HepG2 (cell line): ENCODE results near the gene DUSP22. TPM values are rescaled to one million over a fixed set of nuclear protein-coding genes. Genes with fewer than 3 reads are reported as not detected.
A peak's percentile ranks its signal among the peaks of the same experiment; 100 is the strongest.

Source experiments
- CEBPG ChIP-seq: IDR thresholded peaks from 2 replicates; pipeline ENCODE4 v1.6.1; 2016
- ETV5 ChIP-seq: IDR thresholded peaks from 2 replicates; pipeline ENCODE4 v1.6.1; 2018; ENCODE audit warnings: missing biosample characterization, missing genetic modification reagents, inconsistent platforms, borderline replicate concordance
- IRX3 ChIP-seq: sonication (generic); formaldehyde crosslinking; IDR thresholded peaks from 2 replicates; pipeline ENCODE4 v1.8.1; 2023; ENCODE audit warnings: mild to moderate bottlenecking, low read depth, missing genetic modification reagents, borderline replicate concordance
- MIXL1 ChIP-seq: IDR thresholded peaks from 2 replicates; pipeline ENCODE4 v1.6.1; 2016
- MXD4 ChIP-seq: IDR thresholded peaks from 2 replicates; pipeline ENCODE4 v1.6.1; 2016; ENCODE audit warnings: mild to moderate bottlenecking, missing biosample characterization, missing genetic modification reagents
- NRL ChIP-seq: sonication (generic); formaldehyde crosslinking; IDR thresholded peaks from 2 replicates; pipeline ENCODE4 v1.5.0; 2020; ENCODE audit warnings: missing genetic modification reagents, mild to moderate bottlenecking, moderate library complexity, borderline replicate concordance
- TOE1 ChIP-seq: sonication (generic); formaldehyde crosslinking; IDR thresholded peaks from 2 replicates; pipeline ENCODE4 v1.4.0; 2020; ENCODE audit warnings: mild to moderate bottlenecking, missing genetic modification reagents
- TRIM24 ChIP-seq: sonication (generic); formaldehyde crosslinking; IDR thresholded peaks from 2 replicates; pipeline ENCODE4 v1.8.0; 2022; ENCODE audit warnings: mild to moderate bottlenecking, missing genetic modification reagents
- ZBTB7B ChIP-seq: sonication (generic); formaldehyde crosslinking; IDR thresholded peaks from 2 replicates; pipeline ENCODE4 v1.4.0; 2020; ENCODE audit warnings: missing genetic modification reagents
- ZKSCAN8 ChIP-seq: IDR thresholded peaks from 2 replicates; pipeline ENCODE4 v1.6.1; 2016; ENCODE audit warnings: borderline replicate concordance, missing genetic modification reagents, missing compliant biosample characterization
- ZNF24 ChIP-seq: fragments of 450-650 bp; IDR thresholded peaks from 2 replicates; pipeline ENCODE4 v1.6.1; 2017; ENCODE audit warnings: antibody characterized with exemption, mild to moderate bottlenecking
- ZNF30 ChIP-seq: sonication (generic); formaldehyde crosslinking; IDR thresholded peaks from 2 replicates; pipeline ENCODE4 v1.5.0; 2020; ENCODE audit warnings: mild to moderate bottlenecking, missing genetic modification reagents
- ZNF383 ChIP-seq: sonication (generic); formaldehyde crosslinking; IDR thresholded peaks from 2 replicates; pipeline ENCODE4 v1.4.0; 2020; ENCODE audit warnings: missing genetic modification reagents, mild to moderate bottlenecking, borderline replicate concordance
- ZNF549 ChIP-seq: sonication (generic); formaldehyde crosslinking; IDR thresholded peaks from 2 replicates; pipeline ENCODE4 v1.5.0; 2020; ENCODE audit warnings: missing genetic modification reagents
- ZNF644 ChIP-seq: IDR thresholded peaks from 2 replicates; pipeline ENCODE4 v1.6.1; 2016; ENCODE audit warnings: low read depth
- ZNF746 ChIP-seq: sonication (generic); formaldehyde crosslinking; IDR thresholded peaks from 2 replicates; pipeline ENCODE4 v1.8.0; 2022; ENCODE audit warnings: mild to moderate bottlenecking, missing genetic modification reagents
- polyA plus RNA-seq, 8 experiments: library from polyadenylated mRNA; depleted of rRNA in 3 of 8; stranded (reverse) in 7 of 8; unstranded in 1 of 8; fragments of >200 nt; fragmentation: Illumina TruSeq in 4 of 8; extraction: Trizol in 4 of 8; gene quantifications; 2 replicates each; pipeline versions ENCODE4 v1.2.1 to v1.2.3, GENCODE V29; 2011 to 2016; ENCODE audit warnings: low read depth in 4 of 8, missing spikeins in 1 of 8, mixed read lengths in 1 of 8; ENCODE audit not compliant: insufficient read depth in 1 of 8
- total RNA-seq, 5 experiments: library from RNA; depleted of rRNA; stranded (reverse); fragments of >200 nt; fragmentation: Illumina TruSeq; extraction: Trizol; gene quantifications; 2 replicates each; pipeline ENCODE4 v1.2.3, GENCODE V29; 2016; ENCODE audit warnings: low read depth in 1 of 5
- TF ChIP-seq, protein P1 (sequence below), 2 experiments: fragments of 450-650 bp in 1 of 2; sonication (generic) in 1 of 2; formaldehyde crosslinking in 1 of 2; IDR thresholded peaks; 2 replicates each; pipeline versions ENCODE4 v1.6.1 to v1.8.0; 2016 to 2022; ENCODE audit warnings: antibody characterized with exemption in 1 of 2, mild to moderate bottlenecking in 1 of 2, missing genetic modification reagents in 1 of 2
- TF ChIP-seq, protein P2 (sequence below): sonication (generic); formaldehyde crosslinking; IDR thresholded peaks from 2 replicates; pipeline ENCODE4 v1.5.1; 2020; ENCODE audit warnings: mild to moderate bottlenecking, missing genetic modification reagents

Gene DUSP22
- total and polyA plus RNA-seq, 2 of the 13 experiments (the other 11 are each of a cell fraction or from before 2014, with no cell fraction given), result 20.2 to 32.8 TPM

DNA sequence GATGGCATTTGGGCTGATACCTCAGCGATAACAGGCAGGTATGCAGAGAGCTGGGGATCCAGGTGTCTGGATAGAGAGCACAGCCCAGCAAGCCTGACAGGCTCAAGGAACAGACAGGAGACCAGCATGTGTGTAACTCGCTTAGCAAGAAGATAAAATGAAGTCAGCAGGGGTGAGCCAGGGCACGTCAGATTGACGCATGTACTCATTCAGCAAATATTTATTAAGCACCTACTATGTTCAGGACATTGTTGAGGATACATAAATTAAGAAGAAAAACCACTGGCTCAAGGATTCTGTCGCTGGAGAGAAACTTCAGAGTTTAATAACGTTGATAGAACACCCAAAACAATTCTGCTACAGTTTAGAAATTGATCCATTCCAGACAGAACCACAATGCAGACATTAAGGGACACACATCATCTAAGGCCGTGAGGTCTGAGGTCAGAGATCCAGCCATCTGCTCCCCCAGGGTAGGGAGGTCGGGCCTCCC is 1.0 kb upstream of the DUSP22 start (continued):
- TF ChIP-seq ZNF24 (no peak), ZBTB7B (no peak), ZKSCAN8 (CRISPR knock-in tag) (0 out of 2 replicates have a peak, but pooled peaks have one; percentile 44), ETV5 (CRISPR knock-in tag) (no peak), TRIM24 (CRISPR knock-in tag) (no peak), MXD4 (CRISPR knock-in tag) (peak; percentile 20; the same call in 1 of the 2 replicates), ZNF30 (CRISPR knock-in tag) (no peak), MIXL1 (CRISPR knock-in tag) (0 out of 2 replicates have a peak, but pooled peaks have one; percentile 32), IRX3 (no peak), CEBPG (no peak), TOE1 (CRISPR knock-in tag) (no peak), ZNF644 (CRISPR knock-in tag) (no peak), ZNF549 (CRISPR knock-in tag) (no peak), NRL (CRISPR knock-in tag) (no peak), ZNF383 (CRISPR knock-in tag) (no peak), ZNF746 (CRISPR knock-in tag) (0 out of 2 replicates have a peak, but pooled peaks have one; percentile 33)
- TF ChIP-seq, protein P1, sequence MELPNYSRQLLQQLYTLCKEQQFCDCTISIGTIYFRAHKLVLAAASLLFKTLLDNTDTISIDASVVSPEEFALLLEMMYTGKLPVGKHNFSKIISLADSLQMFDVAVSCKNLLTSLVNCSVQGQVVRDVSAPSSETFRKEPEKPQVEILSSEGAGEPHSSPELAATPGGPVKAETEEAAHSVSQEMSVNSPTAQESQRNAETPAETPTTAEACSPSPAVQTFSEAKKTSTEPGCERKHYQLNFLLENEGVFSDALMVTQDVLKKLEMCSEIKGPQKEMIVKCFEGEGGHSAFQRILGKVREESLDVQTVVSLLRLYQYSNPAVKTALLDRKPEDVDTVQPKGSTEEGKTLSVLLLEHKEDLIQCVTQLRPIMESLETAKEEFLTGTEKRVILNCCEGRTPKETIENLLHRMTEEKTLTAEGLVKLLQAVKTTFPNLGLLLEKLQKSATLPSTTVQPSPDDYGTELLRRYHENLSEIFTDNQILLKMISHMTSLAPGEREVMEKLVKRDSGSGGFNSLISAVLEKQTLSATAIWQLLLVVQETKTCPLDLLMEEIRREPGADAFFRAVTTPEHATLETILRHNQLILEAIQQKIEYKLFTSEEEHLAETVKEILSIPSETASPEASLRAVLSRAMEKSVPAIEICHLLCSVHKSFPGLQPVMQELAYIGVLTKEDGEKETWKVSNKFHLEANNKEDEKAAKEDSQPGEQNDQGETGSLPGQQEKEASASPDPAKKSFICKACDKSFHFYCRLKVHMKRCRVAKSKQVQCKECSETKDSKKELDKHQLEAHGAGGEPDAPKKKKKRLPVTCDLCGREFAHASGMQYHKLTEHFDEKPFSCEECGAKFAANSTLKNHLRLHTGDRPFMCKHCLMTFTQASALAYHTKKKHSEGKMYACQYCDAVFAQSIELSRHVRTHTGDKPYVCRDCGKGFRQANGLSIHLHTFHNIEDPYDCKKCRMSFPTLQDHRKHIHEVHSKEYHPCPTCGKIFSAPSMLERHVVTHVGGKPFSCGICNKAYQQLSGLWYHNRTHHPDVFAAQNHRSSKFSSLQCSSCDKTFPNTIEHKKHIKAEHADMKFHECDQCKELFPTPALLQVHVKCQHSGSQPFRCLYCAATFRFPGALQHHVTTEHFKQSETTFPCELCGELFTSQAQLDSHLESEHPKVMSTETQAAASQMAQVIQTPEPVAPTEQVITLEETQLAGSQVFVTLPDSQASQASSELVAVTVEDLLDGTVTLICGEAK (IDR thresholded peaks at IDR 0.05), result no peak
- TF ChIP-seq, protein P1 (CRISPR knock-in tag; IDR thresholded peaks at IDR 0.05), result peak; percentile 17; the same call in 1 of the 2 replicates
- TF ChIP-seq, protein P2, sequence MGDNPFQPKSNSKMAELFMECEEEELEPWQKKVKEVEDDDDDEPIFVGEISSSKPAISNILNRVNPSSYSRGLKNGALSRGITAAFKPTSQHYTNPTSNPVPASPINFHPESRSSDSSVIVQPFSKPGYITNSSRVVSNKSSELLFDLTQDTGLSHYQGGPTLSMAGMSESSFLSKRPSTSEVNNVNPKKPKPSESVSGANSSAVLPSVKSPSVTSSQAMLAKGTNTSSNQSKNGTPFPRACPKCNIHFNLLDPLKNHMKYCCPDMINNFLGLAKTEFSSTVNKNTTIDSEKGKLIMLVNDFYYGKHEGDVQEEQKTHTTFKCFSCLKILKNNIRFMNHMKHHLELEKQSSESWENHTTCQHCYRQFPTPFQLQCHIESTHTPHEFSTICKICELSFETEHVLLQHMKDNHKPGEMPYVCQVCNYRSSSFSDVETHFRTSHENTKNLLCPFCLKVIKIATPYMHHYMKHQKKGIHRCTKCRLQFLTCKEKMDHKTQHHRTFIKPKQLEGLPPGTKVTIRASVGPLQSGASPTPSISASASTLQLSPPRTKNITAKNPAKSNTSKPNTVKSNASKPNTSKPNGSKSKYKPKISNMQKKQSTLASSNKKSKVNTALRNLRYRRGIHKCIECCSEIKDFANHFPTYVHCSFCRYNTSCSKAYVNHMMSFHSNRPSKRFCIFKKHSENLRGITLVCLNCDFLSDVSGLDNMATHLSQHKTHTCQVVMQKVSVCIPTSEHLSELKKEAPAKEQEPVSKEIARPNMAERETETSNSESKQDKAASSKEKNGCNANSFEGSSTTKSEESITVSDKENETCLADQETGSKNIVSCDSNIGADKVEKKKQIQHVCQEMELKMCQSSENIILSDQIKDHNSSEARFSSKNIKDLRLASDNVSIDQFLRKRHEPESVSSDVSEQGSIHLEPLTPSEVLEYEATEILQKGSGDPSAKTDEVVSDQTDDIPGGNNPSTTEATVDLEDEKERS, result 0 out of 2 replicates have a peak, but pooled peaks have one; percentile 40
